ENCODE measurements around the gene RGMA.

RGMA gene, protein sequence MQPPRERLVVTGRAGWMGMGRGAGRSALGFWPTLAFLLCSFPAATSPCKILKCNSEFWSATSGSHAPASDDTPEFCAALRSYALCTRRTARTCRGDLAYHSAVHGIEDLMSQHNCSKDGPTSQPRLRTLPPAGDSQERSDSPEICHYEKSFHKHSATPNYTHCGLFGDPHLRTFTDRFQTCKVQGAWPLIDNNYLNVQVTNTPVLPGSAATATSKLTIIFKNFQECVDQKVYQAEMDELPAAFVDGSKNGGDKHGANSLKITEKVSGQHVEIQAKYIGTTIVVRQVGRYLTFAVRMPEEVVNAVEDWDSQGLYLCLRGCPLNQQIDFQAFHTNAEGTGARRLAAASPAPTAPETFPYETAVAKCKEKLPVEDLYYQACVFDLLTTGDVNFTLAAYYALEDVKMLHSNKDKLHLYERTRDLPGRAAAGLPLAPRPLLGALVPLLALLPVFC

DNA sequence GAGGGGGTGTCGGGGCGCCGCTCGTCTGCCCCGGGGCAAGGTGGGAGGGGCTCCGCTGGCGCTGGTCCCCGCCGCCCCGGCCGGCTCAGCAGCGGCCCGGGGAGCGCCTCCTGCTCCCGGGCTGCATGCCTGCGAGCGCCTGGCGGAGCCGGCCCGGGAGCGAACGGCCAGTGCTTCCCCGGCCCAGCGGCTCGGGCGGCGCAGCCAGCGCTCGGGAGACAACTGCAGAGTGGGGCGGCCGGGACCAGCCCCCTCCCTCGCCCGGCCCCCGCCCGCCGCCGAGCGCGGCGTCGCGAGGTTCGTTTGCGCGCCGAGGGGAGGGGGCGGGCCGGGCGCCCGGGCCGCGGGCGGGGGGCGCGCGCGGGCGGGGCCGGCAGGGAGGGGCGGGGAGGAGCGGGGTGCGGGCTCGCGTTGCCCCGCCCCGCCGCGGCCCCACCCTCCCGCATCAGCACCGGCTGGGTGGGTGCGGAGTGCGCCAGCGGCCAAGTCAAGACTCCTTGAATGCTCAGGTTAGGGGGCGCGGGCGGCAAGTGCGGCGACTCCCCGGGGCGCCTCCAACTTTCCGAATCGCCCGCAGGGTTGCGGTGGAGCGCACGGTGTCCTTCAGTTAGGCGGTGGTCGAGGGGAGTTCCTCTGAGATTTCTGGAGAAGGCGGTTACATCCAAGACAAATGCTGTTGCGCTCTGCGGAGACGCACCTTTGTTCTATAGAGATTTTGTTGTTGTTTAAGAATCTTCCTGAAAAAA is at the start of gene RGMA:
Gene RGMA (minus strand): TSS at position 231 of the 746 bp plus-strand sequence. CDS start 279 bp downstream, outside the sequence.
- no peak for FAIRE-seq
- DNase-seq (ENCODE audit: low spot score), result peak; percentile 55

DNA sequence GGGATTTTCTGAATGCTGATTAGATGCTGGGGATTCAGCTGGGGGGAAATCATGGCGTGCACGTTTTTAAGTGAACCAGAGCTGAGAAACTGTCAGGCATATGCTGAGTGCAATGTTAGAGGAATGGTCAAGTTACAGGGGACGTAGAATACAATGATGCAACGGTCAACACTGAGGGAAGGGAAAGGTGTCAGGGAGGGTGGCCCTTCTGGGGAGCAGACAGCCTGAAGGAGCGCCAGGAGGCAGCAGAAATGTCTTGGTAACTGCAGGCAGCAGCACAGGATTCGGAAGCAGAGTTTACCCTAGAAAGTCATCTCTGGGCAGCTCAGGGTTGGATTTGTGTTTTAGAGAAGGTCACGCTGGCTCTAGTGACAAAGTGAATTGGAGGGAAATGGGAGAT is 47.6 kb upstream of the RGMA start:
- FAIRE-seq, result no peak
- no peak for DNase-seq (ENCODE audit: low spot score)

DNA sequence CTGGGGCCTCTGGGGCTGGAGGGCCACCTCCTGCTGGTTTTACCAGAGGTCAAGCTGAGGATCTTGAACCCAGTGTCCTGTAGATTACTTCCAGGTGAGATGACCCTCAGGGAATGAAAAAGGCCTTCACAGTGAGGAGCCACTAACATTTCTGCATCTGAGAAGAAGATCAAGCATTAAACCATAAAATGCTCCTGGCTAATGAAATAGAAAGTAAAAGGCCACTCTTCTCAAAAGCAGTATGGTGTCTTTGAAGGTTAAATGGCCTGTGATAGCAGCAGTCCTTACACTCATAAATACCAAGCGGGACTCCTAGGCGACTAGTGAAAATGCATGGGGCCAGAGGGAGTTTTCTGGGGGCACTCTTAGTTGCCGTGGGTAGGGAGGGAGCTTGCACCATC is 47.0 kb upstream of the RGMA start:
- FAIRE-seq (no peak), DNase-seq (ENCODE audit: low spot score) (no peak)

DNA sequence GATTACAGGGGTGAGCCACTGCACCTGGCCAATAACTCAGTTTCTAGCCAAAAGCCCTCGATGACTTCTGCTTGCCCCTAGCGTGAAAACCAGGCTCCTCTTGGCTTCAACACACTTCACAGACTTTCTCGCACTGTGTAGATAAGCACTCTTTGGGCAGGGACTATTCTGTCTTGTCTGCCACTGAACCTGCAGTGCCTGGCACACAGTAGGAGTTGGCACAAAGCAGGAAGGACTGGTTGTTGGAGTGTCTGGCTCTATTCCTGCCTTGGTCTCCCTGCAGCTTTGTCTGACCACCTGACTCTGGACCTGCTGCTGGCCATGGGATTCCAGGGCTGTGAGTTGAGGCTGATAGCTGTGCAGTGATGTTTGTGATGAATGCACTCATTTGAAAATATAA is 46.4 kb upstream of the RGMA start:
- FAIRE-seq (no peak), DNase-seq (ENCODE audit: low spot score) (no peak)

DNA sequence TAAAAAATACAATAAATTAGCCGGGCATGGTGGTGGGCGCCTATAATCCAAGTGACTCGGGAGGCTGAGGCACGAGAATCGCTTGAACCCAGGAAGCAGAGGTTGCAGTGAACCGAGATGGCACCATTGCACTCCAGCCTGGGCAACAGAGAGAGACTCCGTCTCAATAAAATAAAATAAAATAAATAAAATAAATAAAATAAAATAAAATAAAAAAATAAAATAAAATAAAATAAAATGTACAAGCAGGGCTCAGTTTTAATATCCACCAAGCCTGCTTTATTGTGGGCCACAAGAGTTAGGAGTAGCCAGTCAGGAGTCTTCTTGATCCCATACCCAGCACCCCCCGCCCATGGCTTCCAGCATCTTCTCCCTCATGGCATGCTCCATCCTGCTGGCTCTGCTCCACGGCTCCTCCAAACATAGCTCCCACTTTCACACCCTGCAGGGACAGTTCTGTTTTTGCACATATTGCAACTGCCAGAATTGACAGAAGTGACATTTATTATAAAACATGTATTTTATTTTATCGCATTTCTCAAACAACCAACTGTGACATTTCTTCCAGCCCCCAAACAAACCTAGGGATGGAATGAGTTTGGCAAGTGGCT is 42.6 kb upstream of the RGMA start:
- FAIRE-seq (no peak), DNase-seq (ENCODE audit: low spot score) (no peak)

DNA sequence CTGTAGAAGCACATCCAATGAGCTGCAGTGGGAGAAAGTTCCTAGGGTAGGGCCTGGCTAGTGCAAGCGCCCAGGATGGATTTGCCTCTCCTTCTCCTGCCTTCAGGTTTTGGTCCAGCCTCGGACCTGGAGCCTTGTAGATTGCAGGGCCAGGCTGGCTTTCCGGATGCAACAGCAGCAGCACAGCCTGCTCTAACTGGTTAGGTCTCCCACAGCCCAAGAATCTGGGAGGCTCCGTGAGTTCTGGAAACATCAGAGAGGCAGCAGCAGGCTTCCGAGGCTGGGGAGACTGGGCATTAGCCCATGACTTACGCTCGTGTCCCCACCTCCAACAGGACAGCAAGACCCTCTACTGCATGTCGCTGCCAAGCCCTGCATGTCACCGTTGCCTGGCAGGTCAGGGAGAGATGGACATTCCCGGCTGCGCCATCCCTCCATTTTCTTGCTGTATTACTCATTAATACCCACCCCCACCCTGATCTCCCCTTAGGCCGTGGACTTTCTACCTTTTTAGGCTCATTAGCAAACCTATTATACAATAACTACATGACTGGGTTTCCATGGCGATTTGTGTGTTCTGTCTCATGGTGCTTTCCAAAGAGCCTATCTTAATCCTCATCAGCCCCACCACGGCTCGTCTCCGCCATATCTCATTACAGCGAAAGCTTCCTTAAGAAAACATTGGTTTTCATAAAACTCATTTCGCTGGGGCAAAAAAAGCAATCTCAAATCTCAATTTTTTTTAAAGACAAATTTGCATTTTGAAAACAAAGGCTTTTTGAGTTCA is 40.9 kb upstream of the RGMA start:
- DNase-seq (ENCODE audit: low spot score), result no peak
- FAIRE-seq, result no peak

DNA sequence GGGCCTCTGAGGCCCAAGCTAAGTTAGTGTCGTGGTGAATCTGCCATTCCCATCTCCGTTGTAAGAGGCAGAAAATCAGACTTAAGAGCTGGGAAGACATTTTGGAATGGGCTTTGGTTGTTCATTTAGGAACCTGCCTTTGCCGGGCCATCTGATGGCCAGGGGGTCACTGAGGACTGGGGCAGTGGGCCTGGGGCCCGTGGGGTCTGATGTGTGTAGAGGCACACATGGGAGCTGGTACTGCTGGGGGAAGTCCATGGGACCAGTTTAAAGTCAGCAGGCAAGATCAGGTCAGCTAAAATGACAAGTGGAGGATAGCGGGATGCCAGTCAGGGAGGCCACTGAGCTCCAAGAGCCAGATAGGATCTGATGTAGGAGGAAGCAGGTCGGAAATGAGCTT is 38.3 kb upstream of the RGMA start:
- DNase-seq (ENCODE audit: low spot score) (no peak), FAIRE-seq (no peak)

DNA sequence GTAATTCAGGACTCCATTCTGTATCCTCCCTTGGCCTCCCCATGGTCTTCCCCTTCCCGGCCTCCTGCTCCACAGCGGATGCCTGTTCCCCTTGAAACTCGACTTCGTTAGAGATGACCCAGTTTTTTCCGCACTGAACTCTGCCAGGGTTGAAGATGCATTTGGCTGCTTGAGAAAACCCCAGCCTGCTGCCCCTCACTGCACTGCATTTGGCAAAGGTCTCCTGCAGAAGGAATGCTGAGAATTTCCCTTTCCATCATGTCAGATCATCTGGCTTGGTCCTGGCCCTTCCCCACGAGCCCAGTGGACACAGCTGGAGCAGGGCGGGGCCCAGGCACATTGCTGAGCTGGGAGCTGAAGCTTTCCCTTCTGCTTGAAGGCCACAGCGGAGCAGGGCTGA is 37.6 kb upstream of the RGMA start:
- FAIRE-seq, result no peak
- no peak for DNase-seq (ENCODE audit: low spot score)

DNA sequence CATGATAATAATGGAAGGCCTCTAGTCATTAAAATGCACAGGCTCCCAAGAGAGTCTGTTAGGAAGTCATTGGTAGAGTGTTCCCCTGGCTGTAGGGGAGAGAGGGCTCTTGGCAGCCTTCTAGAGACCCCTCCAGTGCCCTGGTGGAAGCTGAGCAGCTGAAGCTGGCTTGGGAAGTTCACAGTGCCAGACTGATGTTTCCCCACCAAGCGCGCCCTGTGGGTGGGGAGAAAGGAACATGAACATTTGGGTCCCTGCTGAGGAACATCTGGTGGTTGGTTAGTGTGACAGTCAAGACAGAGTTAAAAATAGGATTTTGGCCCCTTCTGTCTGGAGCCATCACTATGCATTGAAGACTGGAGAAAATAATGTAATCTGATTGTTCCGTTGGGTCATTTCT is 37.1 kb upstream of the RGMA start:
- FAIRE-seq (no peak), DNase-seq (ENCODE audit: low spot score) (no peak)

DNA sequence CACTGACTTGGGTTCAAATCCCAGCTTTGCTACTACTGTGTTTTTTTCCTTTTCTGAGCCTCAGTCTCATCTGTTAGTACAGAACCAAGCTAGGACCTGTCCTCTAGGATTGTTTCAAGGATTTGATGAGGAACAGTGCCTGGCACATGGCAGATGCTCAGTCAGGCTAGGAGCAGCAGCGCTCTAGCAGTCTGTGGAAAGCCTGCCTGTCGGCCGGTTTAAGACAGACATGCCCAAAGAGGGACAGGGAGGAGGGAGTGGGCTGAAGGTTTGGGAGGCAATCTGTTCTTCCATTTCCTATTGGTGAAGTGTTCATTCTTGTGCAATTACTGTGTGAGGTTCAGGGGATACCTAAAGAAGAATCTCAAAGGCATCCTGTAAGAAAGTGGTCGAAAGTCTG is 35.1 kb upstream of the RGMA start:
- FAIRE-seq, result no peak
- DNase-seq (ENCODE audit: low spot score), result no peak

DNA sequence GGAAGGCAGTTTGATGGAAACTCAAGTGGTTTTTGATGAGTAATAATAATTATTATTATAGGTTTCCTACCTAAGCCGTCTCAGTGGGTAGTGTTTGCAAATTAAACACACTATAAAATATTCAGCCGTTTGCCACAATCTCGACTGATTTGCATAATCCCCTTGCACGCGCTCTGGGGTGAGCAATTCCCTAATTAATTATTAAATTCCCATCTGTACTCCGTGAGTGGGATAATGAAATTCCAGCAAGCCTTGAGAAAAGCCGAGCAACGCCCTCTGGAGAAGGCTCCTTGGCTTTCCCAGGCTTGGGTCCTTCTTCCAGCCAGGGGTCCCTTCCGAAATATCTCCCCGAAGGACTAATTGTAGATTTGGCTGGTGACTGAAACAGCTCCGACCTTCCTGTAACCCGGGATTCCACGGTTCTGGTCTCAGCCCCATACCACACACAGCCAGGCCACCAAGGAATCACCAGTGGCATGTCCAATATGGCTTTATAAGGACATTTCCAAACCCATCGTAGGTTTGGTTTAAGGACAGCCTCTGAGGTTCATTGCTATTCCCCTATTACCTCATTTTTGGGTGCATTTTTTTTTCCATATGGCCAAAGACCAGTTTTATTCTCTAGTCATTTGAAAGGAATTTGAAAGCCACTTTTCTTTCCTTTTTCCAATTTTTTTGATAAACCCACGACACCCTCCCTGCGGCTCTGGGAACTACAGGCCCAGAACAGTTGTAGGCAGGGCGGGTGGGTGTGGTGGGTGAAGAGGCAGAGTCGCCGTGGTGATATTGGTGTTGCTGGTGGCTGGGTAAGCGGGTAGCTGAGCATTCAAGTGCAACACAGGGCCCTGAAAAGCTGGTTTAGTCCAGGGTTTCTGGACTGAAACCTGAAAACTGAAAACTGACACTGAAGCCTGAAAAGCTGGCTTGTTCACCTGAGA is 33.2 kb upstream of the RGMA start:
- no peak for DNase-seq (ENCODE audit: low spot score)

DNA sequence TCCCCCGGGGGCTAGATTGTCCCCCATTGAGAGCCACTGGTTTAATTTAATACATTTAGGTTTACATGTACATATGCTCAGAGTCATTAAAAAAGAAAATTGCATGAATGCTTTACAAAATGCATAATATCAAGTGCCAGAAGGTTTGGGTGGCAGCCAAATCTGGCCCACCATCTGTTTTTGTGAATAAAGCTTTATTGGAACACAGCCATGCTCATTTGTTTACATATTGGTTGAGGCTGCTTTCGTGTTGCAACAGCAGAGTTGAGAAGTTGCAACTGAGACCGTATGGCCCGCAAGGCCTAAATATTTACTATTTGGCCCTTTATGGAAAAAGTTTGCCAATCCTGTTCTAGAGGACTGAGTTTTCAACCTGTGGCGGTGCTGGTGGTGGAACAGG is 32.1 kb upstream of the RGMA start:
- FAIRE-seq (no peak), DNase-seq (ENCODE audit: low spot score) (no peak)

More for the DNA sequence above, 33.2 kb upstream of the RGMA start:
- FAIRE-seq, result no peak

DNA sequence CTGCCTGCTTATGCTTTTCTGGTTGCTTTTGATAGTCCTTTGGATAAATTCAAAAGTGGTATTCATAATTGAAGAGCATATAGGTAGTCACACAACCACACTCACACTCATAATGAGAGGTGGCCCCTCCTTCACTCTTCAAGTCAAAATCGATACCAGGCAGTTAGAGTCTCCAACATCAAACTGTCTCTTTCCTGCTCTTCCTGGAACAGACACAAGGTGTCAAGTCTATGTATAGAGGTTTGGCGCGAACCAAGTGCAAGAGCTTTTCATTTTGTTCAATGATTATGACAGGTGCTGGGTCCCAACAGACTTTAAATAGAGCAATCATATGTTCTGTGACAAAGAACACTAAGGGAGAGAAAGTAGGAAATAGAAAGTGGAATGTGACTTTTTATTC is 29.9 kb upstream of the RGMA start:
- FAIRE-seq, result no peak
- no peak for DNase-seq (ENCODE audit: low spot score)

DNA sequence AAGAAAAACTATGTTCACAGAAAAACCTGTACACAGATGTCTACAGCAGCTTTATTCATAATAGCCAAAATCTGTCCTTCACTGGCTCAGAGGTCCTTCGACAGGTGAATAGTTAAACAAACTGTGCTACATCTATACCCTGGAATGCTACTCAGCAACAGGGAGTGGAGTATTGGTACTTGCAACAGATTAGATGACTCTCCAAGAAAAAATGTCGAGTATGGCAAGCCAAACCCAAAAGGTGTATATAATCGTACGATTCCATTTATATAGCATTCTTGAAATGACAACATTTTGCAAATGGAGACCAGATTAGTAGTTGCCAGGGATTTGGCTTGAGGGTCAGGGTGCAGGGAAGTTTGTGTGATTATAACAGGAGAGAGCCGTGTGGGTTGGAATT is 22.4 kb upstream of the RGMA start:
- DNase-seq (ENCODE audit: low spot score), result peak; percentile 29
- peak; percentile 88 for FAIRE-seq

DNA sequence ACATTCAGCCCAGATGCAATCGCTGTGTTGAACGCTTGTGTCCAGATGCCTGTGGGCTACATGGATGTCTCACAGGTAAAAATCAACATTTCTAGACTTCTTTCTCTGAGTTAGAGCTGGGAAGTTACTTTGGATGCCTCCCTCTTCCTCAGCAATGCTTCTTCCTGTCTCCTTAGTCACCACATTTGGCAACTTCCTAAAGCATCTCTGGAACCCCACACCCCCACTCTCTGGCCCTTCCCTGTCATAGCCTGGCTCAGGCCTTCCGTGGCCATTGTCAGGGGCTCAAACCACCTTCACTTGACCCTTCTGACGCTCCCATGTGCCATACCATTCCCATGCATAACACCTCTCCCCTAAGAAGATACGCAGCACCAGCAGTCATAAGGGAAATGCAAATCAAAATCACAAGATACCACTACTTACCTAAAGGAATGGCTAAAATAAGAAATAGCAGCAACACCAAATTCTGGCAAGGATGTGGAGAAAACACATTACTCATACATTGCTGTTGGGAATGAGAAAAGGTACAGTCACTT is 21.6 kb upstream of the RGMA start:
- FAIRE-seq (peak; percentile 70), DNase-seq (ENCODE audit: low spot score) (peak; percentile 27)

DNA sequence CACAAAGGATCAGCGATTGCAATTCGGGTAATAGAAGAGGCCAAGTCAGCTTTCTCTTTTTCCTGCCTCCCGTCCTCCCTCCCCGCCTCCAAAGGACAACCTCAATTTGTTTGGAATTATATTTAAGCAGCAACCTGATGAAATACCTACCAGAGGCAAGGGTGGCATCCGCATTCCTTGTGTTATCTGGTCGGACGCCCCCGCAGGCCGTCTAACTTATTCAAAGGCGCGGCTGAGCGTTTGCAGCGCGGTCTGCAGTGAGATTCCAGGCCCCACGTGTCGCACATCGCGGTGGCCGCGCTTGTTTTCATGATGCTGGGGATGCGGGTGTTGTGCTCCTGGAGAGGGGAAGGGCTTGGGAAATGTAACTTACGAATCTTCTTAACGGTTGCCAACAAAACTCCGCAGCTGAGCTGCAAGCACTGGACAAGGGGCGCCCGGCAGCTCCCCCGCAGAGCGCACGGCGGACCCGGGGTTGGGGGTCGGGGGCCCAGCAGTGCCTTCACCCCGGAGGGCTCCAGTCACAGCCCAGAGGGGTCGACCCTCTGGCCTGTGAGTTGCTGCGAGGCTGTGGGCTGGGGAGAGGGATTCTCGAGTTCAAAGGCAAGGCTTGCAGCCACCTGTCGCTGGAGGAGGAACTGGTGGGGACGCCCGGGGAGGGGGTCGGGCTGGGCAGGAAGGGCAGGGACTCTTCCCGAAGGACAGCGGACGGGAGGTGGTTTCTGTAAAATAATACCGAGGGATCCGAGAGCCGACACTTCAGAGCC is 20.5 kb upstream of the RGMA start:
- FAIRE-seq, result no peak

DNA sequence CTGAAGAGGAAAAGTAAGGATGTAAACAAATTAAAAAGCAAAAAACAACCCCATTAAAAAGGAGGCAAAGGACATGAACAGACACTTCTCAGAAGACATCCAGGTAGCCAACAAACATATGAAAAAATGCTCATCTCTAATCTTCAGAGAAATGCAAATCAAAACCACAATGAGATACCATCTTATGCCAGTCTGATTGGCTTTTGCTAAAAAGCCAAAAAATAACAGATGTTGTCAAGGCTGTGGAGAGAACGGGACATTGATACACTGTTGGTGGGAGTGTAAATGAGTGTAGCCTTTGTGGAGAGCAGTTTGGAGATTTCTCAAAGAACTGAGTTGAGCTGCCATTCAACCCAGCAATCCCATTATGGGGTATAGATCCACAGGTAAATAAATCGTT is 18.6 kb upstream of the RGMA start:
- FAIRE-seq (no peak), DNase-seq (ENCODE audit: low spot score) (no peak)

More for the DNA sequence above, 20.5 kb upstream of the RGMA start:
- no peak for DNase-seq (ENCODE audit: low spot score)

DNA sequence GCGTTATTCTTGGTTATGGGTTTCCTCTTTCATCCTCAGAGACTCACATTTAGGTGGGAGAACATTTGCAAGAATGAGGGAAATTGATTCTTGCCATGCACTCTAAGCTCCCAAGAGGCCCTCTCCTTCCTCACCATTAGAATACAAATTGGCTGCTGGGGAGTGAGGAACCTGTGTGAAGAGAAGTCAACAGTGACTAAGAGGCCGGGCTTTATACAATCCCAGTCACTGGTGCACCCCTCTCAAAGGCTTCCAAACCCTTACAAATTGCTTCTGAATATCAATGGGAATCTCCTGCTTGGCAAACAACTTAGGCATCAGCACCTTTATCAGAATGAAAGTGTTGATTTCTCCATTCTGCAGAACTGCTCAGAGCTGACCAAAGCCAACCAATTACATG is 16.5 kb upstream of the RGMA start:
- FAIRE-seq (no peak), DNase-seq (ENCODE audit: low spot score) (no peak)

DNA sequence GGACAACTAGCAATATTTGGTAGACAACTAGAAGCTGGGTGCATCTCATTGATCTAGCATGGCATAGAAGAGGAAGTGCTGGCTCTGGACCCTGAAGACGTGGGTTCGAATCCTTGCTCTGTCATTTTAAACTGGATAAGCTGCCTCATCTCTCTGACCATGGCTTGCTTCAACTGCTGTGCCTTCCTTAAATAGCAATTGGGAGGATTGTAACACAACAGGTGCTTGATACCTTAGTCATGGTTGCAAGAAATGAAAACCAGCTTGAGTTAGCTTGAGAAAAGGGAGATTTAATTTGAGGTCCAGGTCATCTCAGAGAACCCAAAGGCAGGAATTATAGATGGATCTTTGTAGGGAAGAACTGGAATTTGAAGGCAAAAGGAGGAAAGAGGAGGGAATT is 14.8 kb upstream of the RGMA start:
- no peak for FAIRE-seq
- no peak for DNase-seq (ENCODE audit: low spot score)

All from urothelium cell line (cell line).